Neural crest cell (in vitro differentiated cells): ENCODE measurements around the gene HOXD13. TPM values are rescaled to one million over a fixed set of nuclear protein-coding genes. Genes with fewer than 3 reads are reported as not detected.

Source experiments
- DNase-seq: peaks from one replicate; pipeline ENCODE4 v3.0.0; 2021; ENCODE audit warnings: low read depth, mixed read lengths, low spot score
- H3K27ac Mint-ChIP-seq: one replicate; pipeline ENCODE4 v1.8.0; 2021; ENCODE audit warnings: mild to moderate bottlenecking, mixed read lengths; ENCODE audit not compliant: unreplicated experiment
- H3K27me3 Mint-ChIP-seq: 2 replicates; pipeline ENCODE4 v1.8.0; 2021; ENCODE audit warnings: low read depth, mild to moderate bottlenecking, mixed read lengths
- H3K36me3 Mint-ChIP-seq: 2 replicates; pipeline ENCODE4 v1.8.0; 2021; ENCODE audit warnings: low read depth, mild to moderate bottlenecking, mixed read lengths
- H3K4me1 Mint-ChIP-seq: 2 replicates; pipeline ENCODE4 v1.8.0; 2021; ENCODE audit warnings: mixed read lengths
- H3K4me3 Mint-ChIP-seq: one replicate; pipeline ENCODE4 v1.8.0; 2021; ENCODE audit warnings: mild to moderate bottlenecking, mixed read lengths
- H3K9me3 Mint-ChIP-seq: 2 replicates; pipeline ENCODE4 v1.8.0; 2021; ENCODE audit warnings: mixed read lengths
- CTCF ChIP-seq: fragments of 200-600 bp; sonication (generic); conservative IDR thresholded peaks from 2 replicates; pipeline ENCODE4 v1.5.0; 2021; ENCODE audit warnings: antibody characterized with exemption, mild to moderate bottlenecking
- total RNA-seq: library from RNA; stranded (reverse); gene quantifications from 2 replicates; pipeline ENCODE4 v1.2.1, GENCODE V29; 2021

Gene HOXD13
- total RNA-seq, 1 donor from 2014 or later, result not detected

- H3K4me3 Mint-ChIP-seq, result no peak overlapping the region
- H3K27ac Mint-ChIP-seq, result no peak overlapping the region
- peaks cover 7% of the 10 kb centered on the region for H3K4me1 Mint-ChIP-seq
- H3K9me3 Mint-ChIP-seq, result no peaks in the 10 kb centered on the region
- no peak for TF ChIP-seq CTCF
- no peak for DNase-seq
- H3K36me3 Mint-ChIP-seq, result peaks cover 2% of the 10 kb centered on the region
- peaks cover 96% of the 10 kb centered on the region for H3K27me3 Mint-ChIP-seq
Observed at GRCh38 chr2:176075481-176075880, 17.0 kb upstream of the HOXD13 start.

- Mint-ChIP-seq H3K4me1 (peaks cover 10% of the 10 kb centered on the region), H3K9me3 (no peaks in the 10 kb centered on the region), H3K27me3 (peaks cover 96% of the 10 kb centered on the region), H3K36me3 (peaks cover 4% of the 10 kb centered on the region), H3K27ac (no peak overlapping the region), H3K4me3 (no peak overlapping the region)
- no peak for TF ChIP-seq CTCF
- no peak for DNase-seq
Observed at GRCh38 chr2:176076063-176076462, 16.5 kb upstream of the HOXD13 start.

- Mint-ChIP-seq H3K9me3 (no peaks in the 10 kb centered on the region), H3K27ac (no peak overlapping the region), H3K4me3 (peak overlapping the region; percentile 39), H3K27me3 (peaks cover 96% of the 10 kb centered on the region), H3K4me1 (peaks cover 13% of the 10 kb centered on the region), H3K36me3 (peaks cover 5% of the 10 kb centered on the region)
- DNase-seq, result no peak
- TF ChIP-seq CTCF, result no peak
Observed at GRCh38 chr2:176076796-176077195, 15.7 kb upstream of the HOXD13 start.

GRCh38 chr2:176078541-176079284 lies 13.8 kb upstream of the HOXD13 start:
- Mint-ChIP-seq H3K9me3 (no peaks in the 10 kb centered on the region), H3K27me3 (peaks cover 96% of the 10 kb centered on the region), H3K4me3 (peak overlapping the region; percentile 76), H3K4me1 (peaks cover 13% of the 10 kb centered on the region), H3K27ac (no peak overlapping the region), H3K36me3 (peaks cover 6% of the 10 kb centered on the region)
- TF ChIP-seq CTCF, result no peak
- DNase-seq, result no peak

- Mint-ChIP-seq H3K4me3 (peak overlapping the region; percentile 76), H3K9me3 (no peaks in the 10 kb centered on the region), H3K27ac (no peak overlapping the region), H3K27me3 (peaks cover 96% of the 10 kb centered on the region), H3K4me1 (peaks cover 13% of the 10 kb centered on the region), H3K36me3 (peaks cover 6% of the 10 kb centered on the region)
- no peak for TF ChIP-seq CTCF
- no peak for DNase-seq
Observed at GRCh38 chr2:176079285-176079830, 13.2 kb upstream of the HOXD13 start.
